ENCODE measurements around the gene NPDC1.

DNA sequence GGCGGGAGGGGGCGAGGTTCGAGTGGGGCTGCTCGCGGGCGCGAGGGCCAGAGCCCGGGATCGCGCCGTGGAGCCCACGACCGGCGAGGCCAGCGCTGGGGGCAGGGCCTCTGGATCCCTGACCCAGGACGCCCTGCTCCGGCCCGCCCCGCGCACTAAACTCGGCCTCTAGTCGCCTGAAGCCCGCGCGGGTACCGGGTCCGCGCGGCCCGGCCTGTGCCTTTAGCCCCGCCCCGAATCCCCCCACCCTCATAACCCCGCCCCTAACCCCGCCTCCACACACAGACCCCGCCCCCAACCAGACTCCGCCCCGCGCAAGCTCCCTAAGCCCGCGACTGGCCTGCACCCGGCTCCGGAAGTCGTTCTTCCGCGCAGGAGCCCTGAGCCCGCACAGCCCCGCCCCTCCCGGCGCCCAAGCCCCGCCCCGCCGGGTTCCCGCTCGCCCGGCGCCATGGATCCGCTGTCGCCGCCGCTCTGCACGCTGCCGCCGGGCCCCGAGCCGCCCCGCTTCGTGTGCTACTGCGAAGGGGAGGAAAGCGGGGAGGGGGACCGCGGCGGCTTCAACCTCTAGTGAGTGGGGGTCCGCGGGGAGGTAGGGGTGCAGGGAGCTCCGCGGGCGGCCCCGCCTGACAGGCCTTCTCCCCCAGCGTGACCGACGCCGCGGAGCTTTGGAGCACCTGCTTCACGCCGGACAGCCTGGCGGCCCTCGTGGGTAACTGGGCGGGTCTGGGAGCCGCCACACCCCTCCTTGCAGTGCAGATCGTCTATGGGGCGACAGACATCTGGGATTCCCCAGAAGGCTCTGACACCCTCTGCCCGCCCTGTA lies 53.8 kb downstream of the NPDC1 start, which contains the start of gene PAXX:
- TF ChIP-seq, protein P1, sequence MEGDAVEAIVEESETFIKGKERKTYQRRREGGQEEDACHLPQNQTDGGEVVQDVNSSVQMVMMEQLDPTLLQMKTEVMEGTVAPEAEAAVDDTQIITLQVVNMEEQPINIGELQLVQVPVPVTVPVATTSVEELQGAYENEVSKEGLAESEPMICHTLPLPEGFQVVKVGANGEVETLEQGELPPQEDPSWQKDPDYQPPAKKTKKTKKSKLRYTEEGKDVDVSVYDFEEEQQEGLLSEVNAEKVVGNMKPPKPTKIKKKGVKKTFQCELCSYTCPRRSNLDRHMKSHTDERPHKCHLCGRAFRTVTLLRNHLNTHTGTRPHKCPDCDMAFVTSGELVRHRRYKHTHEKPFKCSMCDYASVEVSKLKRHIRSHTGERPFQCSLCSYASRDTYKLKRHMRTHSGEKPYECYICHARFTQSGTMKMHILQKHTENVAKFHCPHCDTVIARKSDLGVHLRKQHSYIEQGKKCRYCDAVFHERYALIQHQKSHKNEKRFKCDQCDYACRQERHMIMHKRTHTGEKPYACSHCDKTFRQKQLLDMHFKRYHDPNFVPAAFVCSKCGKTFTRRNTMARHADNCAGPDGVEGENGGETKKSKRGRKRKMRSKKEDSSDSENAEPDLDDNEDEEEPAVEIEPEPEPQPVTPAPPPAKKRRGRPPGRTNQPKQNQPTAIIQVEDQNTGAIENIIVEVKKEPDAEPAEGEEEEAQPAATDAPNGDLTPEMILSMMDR (IDR thresholded peaks at IDR 0.05; ENCODE audit: control extremely low read depth in 1 of 3, insufficient read depth in 1 of 3, low read depth in 1 of 3, low read length in 3 of 3), result no peak
- TF ChIP-seq CEBPB (IDR thresholded peaks at IDR 0.05; ENCODE audit: low read depth, low read length), result no peak
